Measurements from ENCODE around the gene OXA1L.
"Not testable (repeated sequence)": the region's sequence is repeated elsewhere in the genome, so short reads cannot be mapped to it uniquely, and the experiment has no call there.

Gene OXA1L

GRCh38 chr14:22769369-22769768, 2.9 kb downstream of the OXA1L start:
- DNase-seq (ENCODE audit: low read depth), result no peak

DNA sequence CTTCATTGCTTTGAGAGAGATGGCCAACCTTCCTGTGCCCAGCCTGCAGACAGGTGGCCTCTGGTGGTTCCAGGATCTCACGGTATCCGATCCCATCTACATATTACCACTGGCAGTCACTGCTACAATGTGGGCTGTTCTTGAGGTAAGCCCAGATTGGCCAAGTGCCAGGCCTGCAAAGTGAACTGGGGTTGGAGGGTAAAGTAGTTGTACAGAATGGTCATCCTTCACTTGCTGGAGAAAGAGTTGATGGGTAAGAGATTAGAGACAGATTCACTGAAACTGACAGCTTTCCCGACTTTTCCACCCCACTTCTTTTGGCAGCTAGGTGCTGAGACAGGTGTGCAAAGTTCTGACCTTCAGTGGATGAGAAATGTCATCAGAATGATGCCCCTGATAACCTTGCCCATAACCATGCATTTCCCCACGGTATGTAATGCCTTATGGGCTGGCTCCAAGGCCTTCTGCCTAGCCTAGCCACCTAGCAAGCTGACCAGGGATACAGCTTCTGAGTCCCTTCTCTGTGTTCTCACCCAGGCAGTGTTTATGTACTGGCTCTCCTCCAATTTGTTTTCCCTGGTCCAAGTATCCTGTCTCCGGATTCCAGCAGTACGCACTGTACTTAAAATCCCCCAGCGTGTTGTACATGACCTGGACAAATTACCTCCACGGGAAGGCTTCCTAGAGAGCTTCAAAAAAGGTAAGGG, 4.1 kb downstream of the OXA1L start:
- no peak for DNase-seq (ENCODE audit: low read depth)

DNA sequence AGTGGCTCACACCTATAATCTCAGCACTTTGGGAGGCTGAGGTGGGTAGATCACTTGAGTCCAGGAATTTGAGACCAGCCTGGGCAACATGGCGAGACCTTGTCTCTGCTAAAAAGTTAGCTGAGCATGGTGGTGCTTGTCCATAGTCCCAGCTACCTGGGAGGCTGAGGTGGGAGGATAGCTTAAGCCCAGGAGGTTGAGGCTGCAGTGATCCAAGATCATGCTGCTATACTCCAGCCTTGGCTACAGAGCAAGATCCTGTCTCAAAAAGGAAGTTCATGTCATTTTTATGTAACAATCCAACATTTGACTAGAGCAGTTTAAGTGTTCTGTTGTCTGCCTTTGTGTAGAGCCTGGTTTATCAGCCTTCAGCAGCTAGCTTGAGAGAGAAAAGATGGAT, 6.2 kb downstream of the OXA1L start:
- no peak for DNase-seq (ENCODE audit: low read depth)

- no peak for DNase-seq (ENCODE audit: low read depth)
Measured at GRCh38 chr14:22773162-22774010, 6.9 kb downstream of the OXA1L start.

DNA sequence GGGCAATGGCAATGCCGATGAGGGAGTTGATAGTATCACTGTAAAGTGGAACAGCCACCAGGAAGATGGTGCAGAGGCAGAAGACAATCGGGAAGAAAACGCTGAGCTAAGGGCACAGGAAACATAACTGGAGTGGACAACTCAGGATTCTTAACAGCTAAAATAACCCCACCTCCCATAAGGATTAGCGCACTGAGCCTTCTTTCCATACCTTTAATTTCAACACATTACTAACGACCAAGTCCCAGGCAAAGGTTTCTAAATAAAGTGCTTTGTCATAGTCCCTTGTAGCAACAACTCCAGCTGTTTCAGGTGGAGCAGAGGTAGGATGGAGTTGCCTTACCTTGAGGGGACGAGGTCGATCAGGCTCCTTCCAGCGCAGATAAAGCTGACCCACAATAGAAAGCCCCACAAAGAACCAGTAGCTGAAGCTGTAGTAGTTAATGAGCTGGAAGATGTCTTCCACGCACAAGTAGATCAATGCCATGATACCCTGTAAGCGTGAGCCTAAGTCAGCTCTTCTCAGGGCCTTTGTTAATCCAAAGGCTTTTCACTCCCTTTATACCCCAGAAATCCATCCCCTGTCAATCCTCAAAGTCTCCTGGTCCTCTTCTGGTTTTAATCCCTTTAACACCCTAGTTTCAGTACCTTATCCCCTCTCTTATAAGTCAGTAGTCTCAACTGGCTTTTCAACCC, 7.7 kb downstream of the OXA1L start:
- no peak for DNase-seq (ENCODE audit: low read depth)

DNA sequence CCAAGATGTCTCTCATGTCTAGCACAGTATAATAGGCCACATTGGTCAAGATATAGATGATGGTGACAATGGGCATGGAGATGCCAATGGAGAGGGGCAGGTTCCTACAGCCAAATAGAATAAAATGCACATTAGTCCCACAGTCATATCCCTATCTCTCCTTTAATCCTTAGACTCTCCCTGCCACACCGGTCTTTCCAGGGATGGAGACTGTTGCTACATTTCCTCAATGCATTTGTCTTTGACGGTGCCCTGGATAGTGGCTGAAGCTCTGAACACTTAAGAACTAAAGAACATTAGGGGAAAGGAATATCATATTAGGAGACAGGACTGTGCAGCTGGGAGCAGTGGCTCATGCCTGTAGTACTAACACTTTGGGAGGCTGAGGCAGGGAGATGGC, 9.7 kb downstream of the OXA1L start:
- DNase-seq (ENCODE audit: low read depth), result no peak

DNA sequence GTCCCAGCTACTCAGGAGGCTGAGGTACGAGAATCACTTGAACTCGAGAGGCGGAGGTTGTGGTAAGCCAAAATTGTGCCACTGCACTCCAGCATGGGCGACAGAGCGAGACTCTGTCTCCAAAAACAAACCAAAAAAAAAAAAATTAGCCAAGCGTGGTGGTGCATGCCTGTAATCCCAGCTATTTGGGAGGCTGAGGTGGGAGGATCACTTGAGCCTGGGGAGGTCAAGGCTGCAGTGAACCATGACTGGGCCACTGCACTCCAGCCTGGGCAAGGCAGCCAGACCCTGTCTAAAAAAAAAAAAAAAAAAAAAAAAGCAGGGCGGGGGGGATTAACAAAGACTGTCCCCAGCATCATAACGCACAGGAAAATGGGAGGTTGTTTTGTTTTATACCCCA, 10.4 kb downstream of the OXA1L start:
- DNase-seq (ENCODE audit: low read depth), result not testable (repeated sequence)

DNA sequence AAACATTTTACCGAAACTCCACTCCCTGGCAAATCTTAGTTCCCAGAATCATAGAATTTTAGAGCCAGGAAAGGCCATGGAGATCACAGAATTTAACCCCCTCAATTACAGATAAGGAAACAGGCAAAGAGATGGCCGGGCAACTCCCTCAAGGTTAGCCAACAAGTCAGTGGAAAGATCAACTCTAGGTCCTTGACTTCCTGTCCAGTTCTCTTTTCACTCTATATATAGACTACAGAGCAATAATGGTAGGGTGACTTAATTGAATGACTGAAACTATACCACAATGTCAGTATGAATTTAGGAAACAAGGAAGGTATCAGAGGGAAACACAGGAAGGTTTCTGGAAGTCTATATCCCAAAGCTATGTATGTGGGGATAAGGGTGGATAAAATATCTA, 11.6 kb downstream of the OXA1L start:
- no peak for DNase-seq (ENCODE audit: low read depth)

GRCh38 chr14:22780105-22780679, 13.7 kb downstream of the OXA1L start:
- no peak for DNase-seq (ENCODE audit: low read depth)

- no peak for DNase-seq (ENCODE audit: low read depth)
Measured at GRCh38 chr14:22780941-22781300, 14.4 kb downstream of the OXA1L start.

DNA sequence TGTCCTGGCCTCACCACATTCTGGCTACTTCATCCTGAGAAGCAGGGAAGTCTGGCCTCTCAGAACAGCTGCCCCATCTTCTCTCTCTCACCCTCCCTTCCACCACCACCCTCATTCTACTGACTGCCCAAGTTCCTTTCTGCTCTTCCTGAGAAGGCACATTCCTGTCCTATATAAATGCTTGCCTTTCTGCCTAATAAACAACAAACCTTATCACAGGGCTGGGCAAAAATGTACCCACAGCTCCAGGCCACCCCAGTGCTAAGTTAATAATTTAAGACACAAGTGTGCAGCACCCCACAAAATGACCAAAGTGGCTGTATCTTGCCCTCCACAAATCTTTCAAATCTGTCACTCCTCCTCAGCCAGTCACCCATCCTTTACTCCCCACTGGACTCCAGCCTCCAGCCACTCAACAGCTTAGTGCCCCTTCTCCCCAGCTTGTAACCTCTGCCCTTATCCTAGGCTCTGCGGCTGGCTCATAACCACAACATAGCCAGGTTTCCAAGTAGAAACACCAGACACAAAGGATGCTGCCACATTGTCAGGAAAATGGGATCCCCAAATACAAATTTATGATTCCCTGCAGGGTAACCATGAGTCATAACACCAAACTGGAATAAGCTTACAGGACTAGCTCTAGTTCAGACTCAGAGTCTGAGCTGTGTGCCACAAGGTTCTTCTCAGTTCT, 15.0 kb downstream of the OXA1L start:
- DNase-seq (ENCODE audit: low read depth), result no peak

GRCh38 chr14:22786685-22787084, 20.2 kb downstream of the OXA1L start:
- DNase-seq (ENCODE audit: low read depth), result no peak

GRCh38 chr14:22791301-22791700, 24.8 kb downstream of the OXA1L start:
- no peak for DNase-seq (ENCODE audit: low read depth)

DNA sequence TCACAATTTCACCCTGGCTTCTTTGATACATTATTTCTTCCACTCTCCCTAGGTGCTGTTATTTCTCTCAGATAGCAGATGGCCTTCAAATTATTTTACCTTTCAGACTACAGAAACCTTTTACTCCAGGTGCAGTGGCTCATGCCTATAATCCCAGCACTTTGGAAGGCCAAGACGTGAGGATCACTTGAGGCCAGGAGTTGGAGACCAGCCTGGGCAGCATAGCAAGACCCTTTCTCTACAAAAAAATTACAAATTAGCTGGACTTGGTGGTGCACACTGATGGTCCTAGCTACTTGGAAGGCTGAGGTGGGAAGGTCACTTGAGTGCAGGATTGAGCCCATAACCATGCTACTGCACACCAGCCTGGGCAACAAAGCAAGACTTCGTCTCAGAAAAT, 25.7 kb downstream of the OXA1L start:
- DNase-seq (ENCODE audit: low read depth), result no peak

DNA sequence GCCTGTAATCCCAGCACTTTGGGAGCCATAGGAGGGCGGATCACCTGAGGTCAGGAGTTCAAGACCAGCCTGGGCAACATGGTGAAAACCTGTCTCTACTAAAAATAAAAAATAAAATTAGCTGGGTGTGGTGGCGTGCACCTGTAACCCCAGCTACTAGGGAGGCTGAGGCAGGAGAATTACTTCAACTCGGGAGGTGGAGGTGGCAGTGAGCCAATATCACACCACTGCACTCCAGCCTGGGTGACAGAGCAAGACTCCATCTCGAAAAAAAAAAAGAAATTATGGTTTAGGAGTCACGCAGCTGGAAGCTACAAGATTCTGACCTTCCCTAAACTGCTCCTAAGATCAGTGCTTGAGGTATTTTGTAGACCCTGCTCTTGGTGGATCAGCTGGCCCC, 27.1 kb downstream of the OXA1L start:
- DNase-seq (ENCODE audit: low read depth), result not testable (repeated sequence)

GRCh38 chr14:22793976-22794375, 27.5 kb downstream of the OXA1L start:
- no peak for DNase-seq (ENCODE audit: low read depth)

DNA sequence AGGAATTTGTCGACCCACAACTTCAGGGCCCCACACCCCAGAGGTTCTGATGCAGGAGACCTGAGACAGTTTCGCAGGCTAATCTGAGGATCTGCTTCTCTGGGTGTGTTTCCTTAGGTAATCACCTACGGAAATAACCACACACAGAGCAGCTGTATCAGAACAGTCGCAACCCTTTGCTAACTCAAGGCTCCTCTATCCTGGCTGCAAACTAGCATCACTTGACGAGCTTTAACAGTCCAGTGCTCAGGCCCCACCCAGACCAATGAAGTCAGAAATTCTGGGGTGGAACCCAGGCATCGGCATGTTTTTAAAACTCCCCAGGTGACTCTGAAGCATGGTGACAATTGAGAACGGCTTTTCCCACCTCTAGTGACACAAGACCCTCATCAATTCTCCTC, 28.1 kb downstream of the OXA1L start:
- no peak for DNase-seq (ENCODE audit: low read depth)

GRCh38 chr14:22796087-22796707, 29.7 kb downstream of the OXA1L start:
- no peak for DNase-seq (ENCODE audit: low read depth)

- DNase-seq (ENCODE audit: low read depth), result no peak
Measured at GRCh38 chr14:22797017-22797917, 30.8 kb downstream of the OXA1L start.

GRCh38 chr14:22798528-22798927, 32.0 kb downstream of the OXA1L start:
- no peak for DNase-seq (ENCODE audit: low read depth)

DNA sequence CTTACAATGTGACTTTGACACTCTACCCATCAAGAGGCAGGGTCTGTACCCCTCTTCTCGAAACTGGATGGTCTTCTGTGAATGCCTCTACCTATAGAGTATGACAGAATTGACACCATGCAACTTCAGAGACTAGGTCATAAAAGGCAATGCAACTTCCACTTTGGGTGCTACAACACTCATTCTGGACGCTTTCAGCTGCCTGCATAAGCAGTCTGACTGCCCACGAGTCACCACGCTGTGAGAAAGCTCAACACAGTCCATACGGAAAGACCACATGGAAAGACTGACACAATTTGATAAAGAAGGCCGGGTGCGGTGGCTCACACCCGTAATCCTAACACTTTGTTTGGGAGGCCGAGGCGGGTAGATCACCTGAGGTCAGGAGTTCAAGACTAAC, 33.9 kb downstream of the OXA1L start:
- no peak for DNase-seq (ENCODE audit: low read depth)
